ENCODE results near the gene TUT4. TPM values are rescaled to one million over a fixed set of nuclear protein-coding genes. Genes with fewer than 3 reads are reported as not detected.
A peak's percentile ranks its signal among the peaks of the same experiment; 100 is the strongest.

Gene TUT4
- total and polyA plus RNA-seq, 2 of the 4 experiments (the other 2 are of a cell fraction): 10.9 to 40.0 TPM

DNA sequence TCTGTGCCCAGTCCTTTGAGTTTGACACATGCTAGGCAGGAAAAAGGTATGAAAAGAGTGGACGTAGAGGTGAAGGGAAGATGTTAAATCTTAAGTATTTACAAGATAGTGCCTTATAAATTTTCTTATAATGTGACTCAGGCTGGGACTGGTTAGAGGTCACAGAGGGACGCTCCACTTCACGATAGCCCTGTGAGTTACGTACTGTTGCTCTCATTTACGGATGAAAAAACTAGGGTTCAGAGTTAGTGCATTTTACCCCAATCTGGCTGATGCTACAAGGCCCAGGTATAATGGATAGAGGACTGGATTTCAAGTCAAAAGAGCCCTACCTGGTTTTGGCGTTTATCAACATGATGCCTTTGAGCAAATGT is 1.4 kb upstream of the TUT4 start:
- no TSS peak for BruUV-seq (replicated peaks)
- Histone ChIP-seq H4K20me1 (ENCODE audit: insufficient read depth, low read length) (peaks cover 25% of the 10 kb centered on the region), H3K56ac (ENCODE audit: extremely low read depth, insufficient read depth, low read length) (peak overlapping the region; percentile 86), H3K4me2 (ENCODE audit: low read depth, low read length) (peak overlapping the region; percentile 69), H4K91ac (ENCODE audit: insufficient read depth, low read depth, low read length) (peak overlapping the region; percentile 72; the same call in 1 of the 2 replicates), H3K4me1 (ENCODE audit: control insufficient read depth, insufficient read depth, low read length) (peaks cover 4% of the 10 kb centered on the region), H3K27ac (ENCODE audit: insufficient read depth, low read length) (peak overlapping the region; percentile 81; the same call in 1 of the 2 replicates), H2AFZ (replicated peaks; ENCODE audit: low read length, poor library complexity) (peak overlapping the region; percentile 52), H3K79me1 (ENCODE audit: low read depth in 1 of 2, low read length in 2 of 2) (peaks cover 4 to 38% of the 10 kb centered on the region in 2 experiments; a peak in 2 of 4 replicates), H3K4me3 (ENCODE audit: insufficient read depth, low read depth, low read length) (peak overlapping the region; percentile 91), H2BK20ac (ENCODE audit: low read depth, low read length) (no peak overlapping the region), H4K8ac (ENCODE audit: low read depth in 2 of 2, low read length in 2 of 2) (peak overlapping the region; percentile 84 to 92; a peak in 3 of 4 replicates), H3K9me1 (ENCODE audit: insufficient read depth, low read length) (0 out of 2 replicates have a peak, but pooled peaks cover 3% of the 10 kb centered on the region), H2BK120ac (ENCODE audit: low read depth, low read length) (0 out of 2 replicates have a peak overlapping the region, but pooled peaks have one; percentile 45), H3K27me3 (ENCODE audit: control insufficient read depth, insufficient read depth, low read length) (no peaks in the 10 kb centered on the region), H2AK5ac (ENCODE audit: low read depth, low read length) (peak overlapping the region; percentile 76), H2BK5ac (ENCODE audit: low read depth, low read length, poor library complexity, severe bottlenecking) (no peak overlapping the region), H3K9me3 (ENCODE audit: control insufficient read depth, insufficient read depth, low read length) (no peaks in the 10 kb centered on the region), H3K14ac (replicated peaks; ENCODE audit: low read depth, low read length) (peak overlapping the region; percentile 78), H3K18ac (ENCODE audit: low read depth, low read length) (no peak overlapping the region; the same call in 1 of the 2 replicates), H2BK15ac (ENCODE audit: low read depth, low read length) (0 out of 3 replicates have a peak overlapping the region, but pooled peaks have one; percentile 0), H2AK9ac (replicated peaks; ENCODE audit: low read depth, low read length, poor library complexity) (peak overlapping the region; percentile 12), H4K5ac (ENCODE audit: low read depth, low read length) (peak overlapping the region; percentile 38), H3K9ac (ENCODE audit: low read depth, low read length) (peak overlapping the region; percentile 80), H3K23ac (ENCODE audit: low read depth, low read length) (peak overlapping the region; percentile 63), H3K4ac (ENCODE audit: low read depth, low read length) (peak overlapping the region; percentile 86), H3K36me3 (ENCODE audit: control insufficient read depth, insufficient read depth, low read length) (no peaks in the 10 kb centered on the region)
- dilution Hi-C loops (cut with HindIII; ENCODE audit: low sequenced_read_pairs, unreplicated experiment): no loop called here
- no peak for TF ChIP-seq MAFK (IDR thresholded peaks at IDR 0.05; ENCODE audit: low read depth, low read length)
- TF ChIP-seq, protein P1, sequence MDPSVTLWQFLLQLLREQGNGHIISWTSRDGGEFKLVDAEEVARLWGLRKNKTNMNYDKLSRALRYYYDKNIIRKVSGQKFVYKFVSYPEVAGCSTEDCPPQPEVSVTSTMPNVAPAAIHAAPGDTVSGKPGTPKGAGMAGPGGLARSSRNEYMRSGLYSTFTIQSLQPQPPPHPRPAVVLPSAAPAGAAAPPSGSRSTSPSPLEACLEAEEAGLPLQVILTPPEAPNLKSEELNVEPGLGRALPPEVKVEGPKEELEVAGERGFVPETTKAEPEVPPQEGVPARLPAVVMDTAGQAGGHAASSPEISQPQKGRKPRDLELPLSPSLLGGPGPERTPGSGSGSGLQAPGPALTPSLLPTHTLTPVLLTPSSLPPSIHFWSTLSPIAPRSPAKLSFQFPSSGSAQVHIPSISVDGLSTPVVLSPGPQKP (IDR thresholded peaks at IDR 0.05; ENCODE audit: borderline replicate concordance, low read depth, low read length): no peak
- no peak for TF ChIP-seq RFX5 (IDR thresholded peaks at IDR 0.05; ENCODE audit: low read depth, low read length)
- TF ChIP-seq RAD21 (IDR thresholded peaks at IDR 0.05; ENCODE audit: low read length): no peak
- no peak for TF ChIP-seq RCOR1 (IDR thresholded peaks at IDR 0.05; ENCODE audit: insufficient replicate concordance, low read length)
- no peak for TF ChIP-seq POLR2A (IDR thresholded peaks at IDR 0.05; ENCODE audit: low read depth, low read length)
- no peak for TF ChIP-seq MXI1 (IDR thresholded peaks at IDR 0.05; ENCODE audit: borderline replicate concordance, low read depth, low read length)
- TF ChIP-seq SMC3 (IDR thresholded peaks at IDR 0.05; ENCODE audit: low read depth, low read length): no peak
- TF ChIP-seq, protein P2, sequence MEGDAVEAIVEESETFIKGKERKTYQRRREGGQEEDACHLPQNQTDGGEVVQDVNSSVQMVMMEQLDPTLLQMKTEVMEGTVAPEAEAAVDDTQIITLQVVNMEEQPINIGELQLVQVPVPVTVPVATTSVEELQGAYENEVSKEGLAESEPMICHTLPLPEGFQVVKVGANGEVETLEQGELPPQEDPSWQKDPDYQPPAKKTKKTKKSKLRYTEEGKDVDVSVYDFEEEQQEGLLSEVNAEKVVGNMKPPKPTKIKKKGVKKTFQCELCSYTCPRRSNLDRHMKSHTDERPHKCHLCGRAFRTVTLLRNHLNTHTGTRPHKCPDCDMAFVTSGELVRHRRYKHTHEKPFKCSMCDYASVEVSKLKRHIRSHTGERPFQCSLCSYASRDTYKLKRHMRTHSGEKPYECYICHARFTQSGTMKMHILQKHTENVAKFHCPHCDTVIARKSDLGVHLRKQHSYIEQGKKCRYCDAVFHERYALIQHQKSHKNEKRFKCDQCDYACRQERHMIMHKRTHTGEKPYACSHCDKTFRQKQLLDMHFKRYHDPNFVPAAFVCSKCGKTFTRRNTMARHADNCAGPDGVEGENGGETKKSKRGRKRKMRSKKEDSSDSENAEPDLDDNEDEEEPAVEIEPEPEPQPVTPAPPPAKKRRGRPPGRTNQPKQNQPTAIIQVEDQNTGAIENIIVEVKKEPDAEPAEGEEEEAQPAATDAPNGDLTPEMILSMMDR (conservative IDR thresholded peaks at IDR 0.05; ENCODE audit: low read depth, low read length): no peak
- no peak for TF ChIP-seq MAZ (IDR thresholded peaks at IDR 0.05; ENCODE audit: borderline replicate concordance, low read depth, low read length)
- no peak for TF ChIP-seq FOS (IDR thresholded peaks at IDR 0.05; ENCODE audit: low read depth, low read length)
- TF ChIP-seq, protein P3, sequence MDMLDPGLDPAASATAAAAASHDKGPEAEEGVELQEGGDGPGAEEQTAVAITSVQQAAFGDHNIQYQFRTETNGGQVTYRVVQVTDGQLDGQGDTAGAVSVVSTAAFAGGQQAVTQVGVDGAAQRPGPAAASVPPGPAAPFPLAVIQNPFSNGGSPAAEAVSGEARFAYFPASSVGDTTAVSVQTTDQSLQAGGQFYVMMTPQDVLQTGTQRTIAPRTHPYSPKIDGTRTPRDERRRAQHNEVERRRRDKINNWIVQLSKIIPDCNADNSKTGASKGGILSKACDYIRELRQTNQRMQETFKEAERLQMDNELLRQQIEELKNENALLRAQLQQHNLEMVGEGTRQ (IDR thresholded peaks at IDR 0.05; ENCODE audit: low read depth, low read length): no peak
- CTCF ChIA-PET: interaction anchor here (0.6 to 0.7 kb wide), 3 partner anchors 34 to 620 kb away, joined by 3 to 5 read pairs (median 4); no protein-coding TSS in a partner anchor
- in situ Hi-C loops (cut with MboI; ENCODE audit: low sequenced_read_pairs): no loop called here
- 40% methylated on average over 4 of the region's 6 CpGs; no CpG with 5 or more reads in 1 of the 2 experiments for WGBS, 2 experiments (ENCODE audit: extremely low coverage in 2 of 2, insufficient read length in 1 of 2)
- ATAC-seq (ENCODE audit: low read depth) (no peak), DNase-seq (no peak)
- intact Hi-C loops (cut with micrococcal nuclease): no loop called here
- POLR2A ChIA-PET (ENCODE audit: unreplicated experiment): no interaction called here
